MCF 10A (cell line): ENCODE measurements around the gene ANXA2. TPM values are rescaled to one million over a fixed set of nuclear protein-coding genes. Genes with fewer than 3 reads are reported as not detected.

ENCODE experiments used
- BruUV-seq: library from RNA; stranded (reverse); fragments of 400-500 nt; replicated peaks from 2 replicates; lab custom pipeline; 2021; lab: Mats Ljungman, UMichigan
- CTCF ChIA-PET: fragments of 300-600 bp; sonication (Branson Sonifier 250); formaldehyde crosslinking; extraction: SDS; loops from one replicate; lab custom pipeline; 2021; ENCODE audit warnings: antibody characterized with exemption, inconsistent platforms; lab: Yijun Ruan, JAX
- POLR2A ChIA-PET: fragments of 300-600, 350-650 bp; sonication (Branson Sonifier 250); formaldehyde crosslinking; extraction: SDS; loops from one replicate; lab custom pipeline; 2020; ENCODE audit warnings: antibody characterized with exemption, inconsistent platforms; lab: Yijun Ruan, JAX
- DNase-seq: peaks from one replicate; pipeline ENCODE4 v3.0.0-alpha.2; 2018; ENCODE audit not compliant: unreplicated experiment
- H3K27ac Mint-ChIP-seq: one replicate; pipeline ENCODE4 v1.8.0; 2022; ENCODE audit warnings: mild to moderate bottlenecking, low read depth, mixed read lengths; ENCODE audit not compliant: unreplicated experiment
- H3K27me3 Mint-ChIP-seq: one replicate; pipeline ENCODE4 v1.8.0; 2022; ENCODE audit warnings: mixed read lengths; ENCODE audit not compliant: insufficient read depth, unreplicated experiment
- H3K36me3 Mint-ChIP-seq: one replicate; pipeline ENCODE4 v1.8.0; 2022; ENCODE audit warnings: mild to moderate bottlenecking, moderate library complexity, mixed read lengths; ENCODE audit not compliant: insufficient read depth, unreplicated experiment
- H3K4me1 Mint-ChIP-seq: one replicate; pipeline ENCODE4 v1.8.0; 2022; ENCODE audit warnings: mixed read lengths; ENCODE audit not compliant: insufficient read depth, unreplicated experiment
- H3K4me3 Mint-ChIP-seq: one replicate; pipeline ENCODE4 v1.8.0; 2022; ENCODE audit warnings: mild to moderate bottlenecking, moderate library complexity, mixed read lengths; ENCODE audit not compliant: unreplicated experiment
- H3K9me3 Mint-ChIP-seq: one replicate; pipeline ENCODE4 v1.8.0; 2022; ENCODE audit warnings: mixed read lengths; ENCODE audit not compliant: unreplicated experiment
- CTCF ChIP-seq: fragments of 200-600 bp; IDR thresholded peaks from one replicate; pipeline ENCODE4 v1.8.0; 2022; ENCODE audit warnings: antibody characterized with exemption, mild to moderate bottlenecking; ENCODE audit not compliant: unreplicated experiment
- intact Hi-C: fragments of 100-400 bp; cut with micrococcal nuclease; formaldehyde crosslinking; loops from 2 replicates; pipeline ENCODE4 v1.14.1; 2022
- total RNA-seq: library from RNA; stranded (reverse); gene quantifications from 2 replicates; pipeline ENCODE4 v1.2.3, GENCODE V29; 2022

Gene ANXA2
- total RNA-seq, 1 experiment from 2014 or later, result 3,451 TPM

- Mint-ChIP-seq H3K4me3 (peak overlapping the region; percentile 98), H3K9me3 (no peaks in the 10 kb centered on the region), H3K4me1 (peaks cover 75% of the 10 kb centered on the region), H3K27ac (peak overlapping the region; percentile 91), H3K36me3 (peaks cover 90% of the 10 kb centered on the region), H3K27me3 (no peaks in the 10 kb centered on the region)
- intact Hi-C loops, result loop anchor here (1.0 to 2.0 kb wide), 3 partner anchors 19 to 28 kb away; no protein-coding TSS in a partner anchor
- TF ChIP-seq CTCF, result no peak
- BruUV-seq, result TSS peak; percentile 24
- ChIA-PET CTCF (interaction anchor here (0.6 to 2.2 kb wide), 8 partner anchors 17 to 698 kb away, joined by 3 to 11 read pairs (median 5); no protein-coding TSS in a partner anchor), POLR2A (interaction anchor here (0.5 to 13.9 kb wide), 22 partner anchors 8 to 1406 kb away, joined by 3 to 461 read pairs (median 4); partner anchors contain the start of genes GTF2A2, ICE2 and RNF111)
- DNase-seq, result peak; percentile 99
Observed at GRCh38 chr15:60392986-60393790, 4.6 kb downstream of the ANXA2 start.

GRCh38 chr15:60392601-60392985 lies 5.2 kb downstream of the ANXA2 start:
- H3K36me3 Mint-ChIP-seq, result peaks cover 88% of the 10 kb centered on the region
- intact Hi-C loops, result loop anchor here (2.0 kb wide), 2 partner anchors 22 to 28 kb away; no protein-coding TSS in a partner anchor

GRCh38 chr15:60391722-60392315 lies 6.0 kb downstream of the ANXA2 start:
- no peaks in the 10 kb centered on the region for H3K9me3 Mint-ChIP-seq
- H3K4me3 Mint-ChIP-seq, result peak overlapping the region; percentile 69
- H3K36me3 Mint-ChIP-seq, result peaks cover 81% of the 10 kb centered on the region
- H3K4me1 Mint-ChIP-seq, result peaks cover 84% of the 10 kb centered on the region
- peak; percentile 13 for DNase-seq
- H3K27ac Mint-ChIP-seq, result peak overlapping the region; percentile 91
- no peak for TF ChIP-seq CTCF
- ChIA-PET POLR2A (interaction anchor here (0.6 to 13.9 kb wide), 14 partner anchors 9 to 1673 kb away, joined by 3 to 461 read pairs (median 18); partner anchors contain the start of gene ICE2), CTCF (interaction anchor here (0.9 to 1.4 kb wide), 3 partner anchors 29 to 52 kb away, joined by 3 to 4 read pairs (median 4); no protein-coding TSS in a partner anchor)
- intact Hi-C loops, result loop anchor here (2.0 kb wide), 2 partner anchors 21 to 29 kb away; no protein-coding TSS in a partner anchor
- BruUV-seq, result no TSS peak
- H3K27me3 Mint-ChIP-seq, result no peaks in the 10 kb centered on the region

More at GRCh38 chr15:60392601-60392985, 5.2 kb downstream of the ANXA2 start:
- ChIA-PET CTCF (interaction anchor here (0.7 to 2.2 kb wide), 5 partner anchors 21 to 33 kb away, joined by 3 to 11 read pairs (median 4); no protein-coding TSS in a partner anchor), POLR2A (interaction anchor here (0.5 to 13.9 kb wide), 22 partner anchors 9 to 1405 kb away, joined by 3 to 461 read pairs (median 4); partner anchors contain the start of genes GTF2A2, ICE2 and RNF111)
- TF ChIP-seq CTCF, result no peak
- DNase-seq, result peak; percentile 79
- H3K9me3 Mint-ChIP-seq, result no peaks in the 10 kb centered on the region
- BruUV-seq, result no TSS peak
- peak overlapping the region; percentile 91 for H3K27ac Mint-ChIP-seq
- no peaks in the 10 kb centered on the region for H3K27me3 Mint-ChIP-seq
- H3K4me1 Mint-ChIP-seq, result peaks cover 76% of the 10 kb centered on the region
- H3K4me3 Mint-ChIP-seq, result peak overlapping the region; percentile 98
